ENCODE measurements around the gene ANKRD12.

DNA sequence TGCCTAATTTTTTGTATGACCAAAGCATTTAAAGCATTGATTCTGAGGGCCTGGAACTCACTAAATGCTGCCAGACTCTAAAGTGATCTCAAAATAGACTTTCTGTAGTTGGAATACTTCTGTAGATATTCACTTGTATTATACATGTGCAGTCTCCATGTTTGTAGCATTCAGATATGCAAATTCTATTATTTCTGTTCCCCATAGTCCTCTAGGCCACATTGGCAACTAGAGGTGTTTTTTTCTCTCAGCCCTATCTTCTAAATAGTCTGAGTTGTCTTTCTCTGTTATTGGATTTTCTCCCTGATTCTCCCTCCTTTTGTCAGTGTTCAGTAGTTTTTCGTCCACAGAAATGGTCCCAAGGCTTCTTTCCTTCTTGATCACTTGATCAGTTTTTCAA, 38.5 kb downstream of the ANKRD12 start:
- TF ChIP-seq CTCF (IDR thresholded peaks at IDR 0.05): no peak
- TF ChIP-seq PREB (CRISPR knock-in tag; IDR thresholded peaks at IDR 0.05; ENCODE audit: borderline replicate concordance): no peak
- TF ChIP-seq, protein P1, sequence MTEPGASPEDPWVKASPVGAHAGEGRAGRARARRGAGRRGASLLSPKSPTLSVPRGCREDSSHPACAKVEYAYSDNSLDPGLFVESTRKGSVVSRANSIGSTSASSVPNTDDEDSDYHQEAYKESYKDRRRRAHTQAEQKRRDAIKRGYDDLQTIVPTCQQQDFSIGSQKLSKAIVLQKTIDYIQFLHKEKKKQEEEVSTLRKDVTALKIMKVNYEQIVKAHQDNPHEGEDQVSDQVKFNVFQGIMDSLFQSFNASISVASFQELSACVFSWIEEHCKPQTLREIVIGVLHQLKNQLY (CRISPR knock-in tag; IDR thresholded peaks at IDR 0.05): no peak
- no peak for TF ChIP-seq FOXK1 (CRISPR knock-in tag; IDR thresholded peaks at IDR 0.05)
- TF ChIP-seq ETV6 (CRISPR knock-in tag; IDR thresholded peaks at IDR 0.05): no peak
- TF ChIP-seq EMX1 (CRISPR knock-in tag; IDR thresholded peaks at IDR 0.05): no peak
- no peak for TF ChIP-seq TP53 (CRISPR knock-in tag; IDR thresholded peaks at IDR 0.05)
- TF ChIP-seq USF1 (CRISPR knock-in tag; IDR thresholded peaks at IDR 0.05): no peak
